Large intestine (tissue), 3 donors: ENCODE results near the gene MST1. TPM values are rescaled to one million over a fixed set of nuclear protein-coding genes. Genes with fewer than 3 reads are reported as not detected.

Source experiments
- DNase-seq, 2 donors: peaks; one replicate each; pipeline versions ENCODE4 v3.0.0 to v3.0.0-alpha.2; 2013
- H3K27ac ChIP-seq: one replicate; pipeline ENCODE4 v1.5.1; 2013; ENCODE audit warnings: low read length
- H3K27me3 ChIP-seq: 2 replicates; pipeline ENCODE4 v1.6.1; 2013; ENCODE audit warnings: low read length; ENCODE audit not compliant: control insufficient read depth, insufficient read depth
- H3K36me3 ChIP-seq: 2 replicates; pipeline ENCODE4 v1.6.1; 2013; ENCODE audit warnings: low read length; ENCODE audit not compliant: control insufficient read depth, insufficient read depth
- H3K4me1 ChIP-seq: one replicate; pipeline ENCODE4 v1.6.1; 2013; ENCODE audit warnings: low read length; ENCODE audit not compliant: control insufficient read depth, insufficient read depth
- H3K4me3 ChIP-seq: one replicate; pipeline ENCODE4 v1.5.1; 2013; ENCODE audit warnings: low read length
- H3K9me3 ChIP-seq: one replicate; pipeline ENCODE4 v1.6.1; 2013; ENCODE audit warnings: mild to moderate bottlenecking, low read depth, low read length, moderate library complexity; ENCODE audit not compliant: control insufficient read depth
- WGBS: methylation state at CpG from one replicate; pipeline ENCODE4 v1.1.5; 2013; ENCODE audit warnings: low lambda C conversion rate; ENCODE audit not compliant: insufficient coverage; 5-methylcytosine and 5-hydroxymethylcytosine counted together
- polyA plus RNA-seq: library from polyadenylated mRNA; unstranded; fragments of 120-200 nt; gene quantifications from one replicate; pipeline ENCODE4 v1.2.1, GENCODE V29; 2013

The MST1 gene
- polyA plus RNA-seq, 1 donor = 464 TPM

DNA sequence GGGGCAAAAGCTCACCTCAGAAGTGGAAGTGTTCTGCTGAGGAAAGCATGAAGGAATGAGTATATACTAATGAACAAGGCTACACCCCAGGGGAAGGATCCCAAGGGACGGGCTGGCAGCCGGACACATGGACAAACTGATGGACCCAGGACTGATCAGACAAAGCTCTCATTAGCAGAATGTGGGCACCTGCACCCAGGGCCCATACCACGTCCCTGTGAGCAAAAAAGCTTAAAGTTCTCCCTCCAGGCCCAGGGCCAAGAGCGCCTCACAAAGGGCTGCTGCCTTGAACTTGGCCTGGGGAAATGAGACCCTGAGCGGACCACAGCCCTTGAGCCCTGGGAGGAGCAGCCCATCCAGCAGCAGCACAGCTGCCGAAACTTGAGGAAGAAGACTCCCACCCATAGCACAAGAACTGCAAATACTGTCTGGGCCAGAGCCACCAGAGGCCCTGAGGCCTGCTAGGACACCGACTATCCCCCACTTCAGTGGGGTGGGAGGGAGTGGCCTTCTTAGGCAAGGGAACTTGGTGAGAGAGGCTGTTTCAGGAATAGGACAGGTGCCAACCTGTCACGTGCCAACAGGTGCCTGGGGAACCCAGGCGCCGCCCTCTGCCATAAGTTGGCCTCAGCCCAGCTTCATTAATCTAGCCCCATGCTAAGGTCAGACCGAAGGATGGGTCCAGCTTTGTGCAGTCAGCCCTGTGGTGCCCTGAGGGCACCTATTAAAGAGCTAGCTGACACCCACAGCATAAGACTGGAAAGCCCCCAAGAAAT is 36.8 kb upstream of the MST1 start:
- DNase-seq = no peak
- no CpG with 5 or more reads among the region's 11 CpGs for WGBS
- Histone ChIP-seq H3K27ac (no peak overlapping the region), H3K36me3 (peaks cover 64% of the 10 kb centered on the region), H3K4me3 (no peak overlapping the region), H3K4me1 (peaks cover 18% of the 10 kb centered on the region), H3K9me3 (no peaks in the 10 kb centered on the region), H3K27me3 (no peaks in the 10 kb centered on the region)

DNA sequence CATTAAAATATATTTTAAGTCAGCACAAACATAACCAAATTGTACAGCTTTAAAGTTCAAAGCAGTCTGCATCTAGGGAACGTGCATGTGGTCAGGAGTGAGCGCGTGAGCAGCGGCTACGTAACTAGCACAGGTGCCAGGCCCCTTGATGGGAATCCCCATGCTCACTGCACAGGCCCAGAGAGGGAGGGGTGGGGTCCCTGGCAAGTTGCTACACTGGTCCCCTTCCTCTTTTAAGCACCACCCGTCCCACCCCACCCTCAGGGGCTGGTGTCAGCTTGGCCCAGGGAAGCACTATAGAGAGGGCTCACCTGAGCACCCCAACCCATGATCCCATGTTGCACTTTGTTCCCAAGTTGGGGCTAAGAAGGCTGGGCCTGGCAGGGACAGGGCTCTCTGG is 35.3 kb upstream of the MST1 start:
- H3K4me3 ChIP-seq = peak overlapping the region; percentile 84
- H3K27me3 ChIP-seq = no peaks in the 10 kb centered on the region
- peak overlapping the region; percentile 94 for H3K27ac ChIP-seq
- peaks cover 59% of the 10 kb centered on the region for H3K36me3 ChIP-seq
- DNase-seq = peak in 1 of 2 donors; percentile 62
- H3K9me3 ChIP-seq = no peaks in the 10 kb centered on the region
- WGBS = no CpG with 5 or more reads among the region's 6 CpGs
- peaks cover 21% of the 10 kb centered on the region for H3K4me1 ChIP-seq

DNA sequence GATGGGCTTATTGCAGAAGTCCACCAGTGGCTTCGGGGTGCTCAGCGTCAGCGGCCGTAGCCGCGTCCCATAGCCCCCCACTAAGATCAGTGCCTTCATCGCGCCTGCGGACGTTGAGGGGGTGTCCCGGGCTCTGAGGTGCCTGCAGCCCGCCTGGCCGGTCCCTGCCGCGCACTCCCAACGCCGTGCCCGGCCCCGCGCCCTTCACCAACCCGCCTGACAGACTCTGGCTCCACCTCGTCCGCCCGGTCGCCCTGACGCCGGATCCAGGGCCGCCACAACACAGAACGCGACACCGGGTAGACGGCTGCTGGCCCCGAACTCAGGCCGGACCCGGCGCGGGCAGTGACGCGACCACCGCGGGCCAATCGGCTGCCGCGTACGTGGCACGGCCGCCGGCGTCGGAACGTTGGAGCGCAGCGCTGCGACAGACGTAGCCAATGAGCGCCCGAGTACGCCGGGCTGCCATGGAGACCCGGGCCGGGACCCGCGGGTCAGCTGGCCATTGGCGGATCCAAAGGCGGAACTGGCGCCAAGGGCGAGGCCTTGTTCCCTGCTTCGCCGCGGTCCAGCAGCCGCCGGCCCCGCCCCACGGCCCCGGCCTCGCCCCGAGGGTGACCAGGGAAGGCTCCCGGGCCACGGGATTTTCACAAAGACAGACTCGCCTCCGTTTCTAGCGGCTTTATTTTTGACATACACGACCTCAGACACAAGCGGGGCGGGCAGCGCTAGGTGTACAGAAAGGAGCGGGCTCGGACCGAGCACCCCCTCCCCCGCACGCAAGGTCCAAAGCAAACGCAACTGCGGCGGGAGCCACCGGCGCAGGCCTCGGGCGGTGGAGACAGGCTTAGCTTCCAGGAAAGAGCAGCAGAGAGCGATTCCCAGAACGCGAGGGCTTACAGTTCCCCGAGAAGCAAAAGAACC is 34.6 kb upstream of the MST1 start, which contains the start of gene GMPPB:
Gene GMPPB, minus strand, starts transcription at position 324 of the 924 bp plus-strand sequence. Its CDS starts 225 bp downstream, at position 99.
- H3K27me3 ChIP-seq = no peaks in the 10 kb centered on the region
- H3K9me3 ChIP-seq = peaks cover 2% of the 10 kb centered on the region
- WGBS = no CpG with 5 or more reads among the region's 102 CpGs
- H3K4me3 ChIP-seq = peak within 1 kb of the TSS; percentile 100
- H3K4me1 ChIP-seq = peaks cover 24% of the 10 kb centered on the region
- peak within 1 kb of the TSS; percentile 99 for H3K27ac ChIP-seq
- H3K36me3 ChIP-seq = peaks cover 58% of the 10 kb centered on the region
- peak; percentile 97 to 98 for DNase-seq

DNA sequence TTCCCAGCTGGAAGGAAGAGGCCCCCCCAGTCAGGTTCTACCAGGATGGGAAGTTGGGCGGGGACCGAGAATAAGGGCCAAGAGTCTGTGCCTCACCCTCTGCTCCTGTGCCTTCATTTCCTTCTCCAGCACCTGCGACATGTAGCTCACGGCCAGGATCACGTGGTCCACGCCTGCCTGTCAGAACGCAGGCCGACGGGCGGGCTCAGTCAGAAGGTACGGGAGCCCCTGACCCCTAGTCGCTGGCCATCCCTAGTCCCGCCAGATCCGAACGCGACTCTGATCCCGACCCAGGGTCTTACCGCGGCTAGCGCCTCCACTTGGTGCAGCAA is 34.0 kb upstream of the MST1 start:
- Histone ChIP-seq H3K27me3 (no peaks in the 10 kb centered on the region), H3K9me3 (peaks cover 7% of the 10 kb centered on the region), H3K27ac (peak overlapping the region; percentile 99), H3K36me3 (peaks cover 57% of the 10 kb centered on the region), H3K4me3 (peak overlapping the region; percentile 100), H3K4me1 (peaks cover 30% of the 10 kb centered on the region)
- peak; percentile 64 to 83 for DNase-seq
- no CpG with 5 or more reads among the region's 20 CpGs for WGBS

DNA sequence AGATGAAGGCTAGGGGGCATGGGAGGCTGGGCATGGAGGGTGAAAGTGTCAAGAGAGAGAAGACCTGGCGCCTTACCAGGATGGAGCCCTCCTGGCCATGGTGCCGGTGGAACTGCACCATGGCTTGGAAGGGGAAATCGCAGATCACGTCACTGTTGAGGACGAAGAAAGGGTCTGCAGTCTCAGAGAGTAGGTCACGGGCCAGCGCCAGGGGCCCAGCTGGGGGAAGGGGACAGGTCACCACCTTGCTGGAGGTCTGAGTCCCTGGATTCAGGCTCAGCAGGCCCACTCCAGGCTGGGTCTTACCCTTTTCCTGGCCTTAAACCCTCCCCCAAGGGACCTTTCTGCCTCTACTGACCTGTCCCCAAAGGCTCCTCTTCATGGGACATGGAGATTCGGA is 33.6 kb upstream of the MST1 start:
- no CpG with 5 or more reads among the region's 8 CpGs for WGBS
- H3K4me3 ChIP-seq = peak overlapping the region; percentile 100

DNA sequence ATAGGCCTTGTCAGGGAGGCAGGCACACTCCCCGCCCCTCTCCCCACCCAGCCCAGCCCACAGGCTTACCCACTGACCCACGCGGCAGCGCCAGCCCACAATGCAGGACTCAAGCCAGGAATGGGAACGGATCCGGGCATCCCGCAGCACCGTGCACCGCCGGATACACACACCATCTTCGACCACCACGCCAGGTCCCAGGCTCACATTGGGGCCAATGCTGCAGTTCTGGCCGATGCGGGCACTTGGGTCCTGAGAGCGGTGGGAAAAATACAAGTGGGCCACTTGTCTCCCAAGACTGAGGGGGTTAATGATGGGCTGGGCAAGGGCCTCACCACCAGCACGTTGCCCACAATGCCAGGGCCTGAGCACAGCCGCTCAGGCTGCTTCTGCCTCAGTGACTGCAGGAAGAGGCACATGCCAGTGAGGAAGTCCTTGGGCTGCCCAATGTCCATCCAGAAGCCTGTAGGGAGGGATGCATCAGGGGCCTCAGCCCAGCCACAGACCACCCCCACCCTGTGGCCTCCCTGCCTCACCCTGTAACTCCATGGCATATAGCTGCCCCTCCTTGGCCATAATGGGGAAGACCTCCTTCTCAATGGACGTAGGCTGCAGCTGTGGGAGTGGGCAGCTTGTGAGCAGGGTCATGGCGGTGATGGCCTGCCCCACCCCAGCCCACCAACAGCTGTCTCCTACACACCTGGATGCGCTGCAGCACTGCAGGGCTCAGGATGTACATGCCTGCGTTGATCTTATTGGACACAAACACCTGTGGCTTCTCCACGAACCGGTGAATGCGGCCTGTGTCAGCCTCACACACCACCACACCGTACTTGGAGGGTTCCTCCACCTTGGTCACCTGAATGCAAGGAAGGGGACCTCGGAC is 32.9 kb upstream of the MST1 start:
- H3K9me3 ChIP-seq = peaks cover 11% of the 10 kb centered on the region
- no peak overlapping the region for H3K4me3 ChIP-seq
- peaks cover 31% of the 10 kb centered on the region for H3K4me1 ChIP-seq
- 100% methylated on average over 1 of the region's 26 CpGs for WGBS
- DNase-seq = no peak
- H3K27ac ChIP-seq = no peak overlapping the region
- no peaks in the 10 kb centered on the region for H3K27me3 ChIP-seq
- H3K36me3 ChIP-seq = peaks cover 49% of the 10 kb centered on the region

More for the DNA sequence above, 33.6 kb upstream of the MST1 start:
- peaks cover 54% of the 10 kb centered on the region for H3K36me3 ChIP-seq
- H3K27me3 ChIP-seq = no peaks in the 10 kb centered on the region
- peaks cover 11% of the 10 kb centered on the region for H3K9me3 ChIP-seq
- DNase-seq = no peak
- peak overlapping the region; percentile 99 for H3K27ac ChIP-seq
- H3K4me1 ChIP-seq = peaks cover 31% of the 10 kb centered on the region

DNA sequence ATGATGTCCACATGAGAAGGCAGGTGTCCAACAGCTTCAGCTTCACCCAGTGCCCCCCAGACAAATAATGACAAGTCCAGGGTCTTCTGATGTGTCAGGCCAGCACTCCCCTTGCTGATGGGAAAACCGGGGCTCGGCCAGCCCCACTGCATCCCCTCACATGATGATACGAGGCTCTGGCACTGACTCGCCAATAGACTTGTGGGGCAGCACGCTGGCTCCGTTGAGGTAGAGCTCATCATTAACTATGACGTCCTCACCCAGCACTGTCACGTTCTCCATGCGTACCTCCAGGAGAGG is 32.3 kb upstream of the MST1 start:
- Histone ChIP-seq H3K36me3 (peaks cover 49% of the 10 kb centered on the region), H3K4me1 (peaks cover 31% of the 10 kb centered on the region), H3K27ac (no peak overlapping the region), H3K27me3 (no peaks in the 10 kb centered on the region), H3K4me3 (no peak overlapping the region), H3K9me3 (peaks cover 11% of the 10 kb centered on the region)
- no CpG with 5 or more reads among the region's 9 CpGs for WGBS
- DNase-seq = no peak

DNA sequence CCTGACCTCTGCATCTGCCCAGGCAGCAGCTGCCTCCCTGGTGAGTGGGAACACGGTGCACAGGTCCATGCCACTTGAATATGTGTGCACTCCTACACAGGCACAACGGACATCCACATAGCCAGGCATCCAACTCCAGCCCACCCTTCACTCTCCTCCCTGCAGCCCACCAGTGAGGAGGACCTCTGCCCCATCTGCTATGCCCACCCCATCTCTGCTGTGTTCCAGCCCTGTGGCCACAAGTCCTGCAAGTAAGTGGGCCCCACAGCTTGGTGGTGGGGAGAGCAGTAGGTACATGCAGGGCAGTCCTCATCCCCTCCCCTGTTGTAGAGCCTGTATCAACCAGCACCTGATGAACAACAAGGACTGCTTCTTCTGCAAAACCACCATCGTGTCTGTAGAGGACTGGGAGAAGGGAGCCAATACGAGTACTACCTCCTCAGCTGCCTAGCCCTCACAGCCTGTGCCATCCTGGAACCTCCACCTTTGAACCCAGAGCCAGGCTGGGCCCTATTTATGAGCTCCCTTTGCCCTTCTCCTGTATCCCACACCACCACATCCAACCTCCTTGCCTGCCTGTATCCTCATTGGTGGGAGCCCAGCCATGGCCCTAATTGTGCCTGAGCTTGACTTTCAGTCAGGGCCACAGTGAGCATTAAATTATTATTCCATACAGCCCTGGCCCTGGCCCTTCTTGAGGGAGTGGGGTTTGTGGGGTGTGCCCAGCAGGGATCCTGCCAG is 31.8 kb upstream of the MST1 start:
- Histone ChIP-seq H3K27ac (no peak overlapping the region), H3K4me3 (no peak overlapping the region), H3K36me3 (peaks cover 49% of the 10 kb centered on the region), H3K9me3 (peaks cover 11% of the 10 kb centered on the region), H3K27me3 (no peaks in the 10 kb centered on the region), H3K4me1 (peaks cover 31% of the 10 kb centered on the region)
- WGBS = no CpG with 5 or more reads among the region's 4 CpGs
- DNase-seq = no peak

DNA sequence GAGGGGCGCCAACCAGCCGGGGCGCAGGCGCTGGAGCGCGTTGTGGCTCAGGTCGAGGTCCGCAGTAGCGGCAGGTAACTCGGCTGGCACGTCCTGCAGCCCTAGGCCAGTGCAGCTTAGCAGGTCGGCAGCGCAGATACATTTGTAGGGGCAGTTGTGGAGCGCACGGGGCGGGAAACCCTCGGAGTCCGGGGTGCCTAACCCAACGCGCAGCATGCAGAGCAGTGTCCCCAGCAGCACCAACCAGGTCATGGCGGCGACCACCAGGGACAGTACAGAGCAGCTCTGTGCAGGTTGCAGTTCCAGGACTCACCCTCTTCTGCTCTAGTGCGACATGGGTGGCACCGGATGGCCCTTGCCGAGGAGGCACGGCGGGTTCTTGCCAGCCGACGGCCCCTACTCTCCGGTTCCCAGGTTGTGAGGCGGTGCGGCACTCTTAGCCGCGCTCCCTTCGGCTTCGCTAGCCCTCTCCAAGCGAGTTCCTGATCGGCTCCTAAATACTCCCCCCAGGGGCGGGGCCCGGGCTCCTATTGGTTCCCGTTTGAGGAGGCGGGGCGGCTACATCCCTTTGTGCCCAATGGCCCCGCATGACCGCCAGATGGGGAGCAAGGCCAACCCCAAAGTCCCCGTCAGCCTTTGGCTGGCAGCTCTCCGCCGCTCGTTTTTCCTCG is 30.1 kb upstream of the MST1 start, which contains the start of gene AMIGO3:
Gene AMIGO3, minus strand, starts transcription at position 471 of the 671 bp plus-strand sequence. Its CDS starts 219 bp downstream, at position 252.
- no CpG with 5 or more reads among the region's 50 CpGs for WGBS

More for the DNA sequence above, 30.1 kb upstream of the MST1 start, which contains the start of gene AMIGO3:
- peak; percentile 78 to 93 for DNase-seq
- Histone ChIP-seq H3K4me1 (peaks cover 24% of the 10 kb centered on the region), H3K27me3 (no peaks in the 10 kb centered on the region), H3K27ac (peak within 1 kb of the TSS; percentile 55), H3K4me3 (peak within 1 kb of the TSS; percentile 44), H3K36me3 (peaks cover 54% of the 10 kb centered on the region), H3K9me3 (peaks cover 11% of the 10 kb centered on the region)
